ENCODE results near the gene CPNE6.

DNA sequence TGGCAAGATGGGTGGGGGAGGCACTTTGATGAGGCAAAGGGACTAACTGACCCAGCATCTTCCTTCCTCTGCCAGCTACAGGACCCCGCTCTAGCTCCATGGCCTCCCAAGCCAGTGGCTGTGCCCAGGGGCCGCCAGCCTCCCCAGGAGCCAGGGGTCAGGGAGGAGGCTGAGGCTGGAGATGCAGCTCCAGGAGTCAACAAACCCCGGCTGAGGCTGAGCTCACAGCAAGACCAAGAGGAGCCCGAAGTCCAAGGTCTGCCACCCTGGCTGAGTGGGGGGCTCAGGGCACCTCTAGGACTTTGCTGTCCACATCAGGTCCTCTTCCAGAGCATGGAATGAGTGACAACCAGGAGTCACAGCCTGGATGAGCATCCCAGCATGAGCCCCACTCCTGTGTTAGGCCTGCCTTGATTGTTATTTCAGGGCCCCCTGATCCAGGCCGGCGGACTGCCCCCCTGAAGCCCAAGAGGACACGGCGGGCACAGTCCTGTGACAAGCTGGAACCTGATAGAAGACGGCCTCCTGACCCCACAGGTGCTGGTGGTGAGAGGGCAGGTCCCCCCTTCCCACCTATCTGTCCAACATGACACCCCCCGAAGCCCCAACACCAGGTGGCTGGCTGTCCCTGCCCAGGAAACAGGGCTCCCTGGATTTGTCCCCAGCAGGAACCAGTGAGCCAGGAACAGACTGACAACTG, 2.5 kb upstream of the CPNE6 start:
- TF ChIP-seq POLR2A (IDR thresholded peaks at IDR 0.05): no peak
- TF ChIP-seq, protein P1, sequence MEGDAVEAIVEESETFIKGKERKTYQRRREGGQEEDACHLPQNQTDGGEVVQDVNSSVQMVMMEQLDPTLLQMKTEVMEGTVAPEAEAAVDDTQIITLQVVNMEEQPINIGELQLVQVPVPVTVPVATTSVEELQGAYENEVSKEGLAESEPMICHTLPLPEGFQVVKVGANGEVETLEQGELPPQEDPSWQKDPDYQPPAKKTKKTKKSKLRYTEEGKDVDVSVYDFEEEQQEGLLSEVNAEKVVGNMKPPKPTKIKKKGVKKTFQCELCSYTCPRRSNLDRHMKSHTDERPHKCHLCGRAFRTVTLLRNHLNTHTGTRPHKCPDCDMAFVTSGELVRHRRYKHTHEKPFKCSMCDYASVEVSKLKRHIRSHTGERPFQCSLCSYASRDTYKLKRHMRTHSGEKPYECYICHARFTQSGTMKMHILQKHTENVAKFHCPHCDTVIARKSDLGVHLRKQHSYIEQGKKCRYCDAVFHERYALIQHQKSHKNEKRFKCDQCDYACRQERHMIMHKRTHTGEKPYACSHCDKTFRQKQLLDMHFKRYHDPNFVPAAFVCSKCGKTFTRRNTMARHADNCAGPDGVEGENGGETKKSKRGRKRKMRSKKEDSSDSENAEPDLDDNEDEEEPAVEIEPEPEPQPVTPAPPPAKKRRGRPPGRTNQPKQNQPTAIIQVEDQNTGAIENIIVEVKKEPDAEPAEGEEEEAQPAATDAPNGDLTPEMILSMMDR (IDR thresholded peaks at IDR 0.05): no peak
